ENCODE results near the gene ORC3.
"Not testable (repeated sequence)": the region's sequence is repeated elsewhere in the genome, so short reads cannot be mapped to it uniquely, and the experiment has no call there.

The ORC3 gene

DNA sequence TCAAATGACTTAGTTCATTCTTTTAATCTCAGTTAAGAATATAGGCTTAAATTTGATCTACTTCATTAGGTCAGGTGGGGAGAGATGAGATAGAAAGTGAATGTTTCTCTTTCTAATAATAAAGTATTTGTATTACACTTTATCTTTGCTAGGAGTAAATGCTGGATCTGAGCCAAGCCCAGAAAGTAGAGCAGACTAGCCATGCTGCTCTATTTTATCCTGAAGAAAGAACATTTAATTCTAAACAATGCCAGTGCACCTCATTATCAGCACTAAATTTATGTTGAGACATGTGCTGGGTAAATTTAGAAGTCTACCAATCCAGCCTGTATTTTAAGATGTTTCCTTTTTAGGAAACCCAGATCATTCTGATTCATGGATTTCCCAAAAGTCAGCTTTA is 68.6 kb downstream of the ORC3 start:
- FAIRE-seq = no peak

DNA sequence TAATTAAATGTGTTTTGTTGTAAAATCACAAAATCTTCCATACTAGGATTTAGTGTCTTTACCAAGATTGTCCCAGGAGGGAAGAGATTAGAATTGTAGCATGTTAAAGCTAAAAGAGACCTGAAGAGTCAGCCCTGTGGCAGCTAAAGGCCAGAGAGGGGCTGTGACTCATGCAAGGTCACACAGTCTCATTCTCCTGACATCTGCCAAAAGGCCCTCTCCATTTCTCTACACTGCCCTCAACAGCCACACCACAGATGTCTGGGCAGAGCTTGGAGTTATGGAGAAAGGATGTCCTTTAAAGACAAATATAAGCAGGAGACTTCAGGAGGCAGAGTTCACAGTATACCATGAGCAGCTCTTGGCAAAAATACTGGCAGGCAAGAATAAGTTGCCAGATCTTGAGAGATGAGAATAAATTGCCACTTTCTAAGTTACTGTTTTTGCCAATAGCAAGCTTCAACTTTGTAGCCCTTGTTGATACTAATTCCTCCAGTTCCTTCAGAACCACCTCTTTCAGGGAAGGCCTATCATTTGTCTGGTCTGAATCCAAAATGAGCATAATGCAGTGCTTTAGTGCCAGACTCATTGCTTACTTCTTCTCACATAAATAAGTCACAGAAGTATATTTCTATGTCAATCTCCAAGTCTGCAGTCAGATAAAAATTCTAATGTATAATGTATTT is 70.4 kb downstream of the ORC3 start:
- no peak for DNase-seq (ENCODE audit: low spot score)
- no peak for FAIRE-seq

More for the DNA sequence above, 68.6 kb downstream of the ORC3 start:
- no peak for DNase-seq (ENCODE audit: low spot score)

DNA sequence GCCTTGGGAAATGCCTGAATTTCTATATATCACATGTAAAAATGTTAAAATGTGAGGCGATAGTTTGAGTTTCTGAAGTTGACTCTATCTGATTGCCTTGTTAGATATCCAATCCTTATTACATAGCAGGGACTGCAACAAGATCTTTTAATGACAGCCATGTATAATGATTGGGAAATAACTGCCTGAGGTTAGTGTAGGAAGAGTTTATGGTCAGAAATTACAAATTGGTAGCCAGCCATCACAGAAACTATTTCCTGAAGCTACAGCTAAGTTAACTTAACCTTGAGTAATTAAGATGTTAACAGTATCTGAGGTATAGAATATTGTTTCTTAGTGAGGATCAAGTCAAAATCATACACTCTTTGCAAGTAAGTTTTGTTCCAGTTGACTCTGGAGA is 71.1 kb downstream of the ORC3 start:
- no peak for DNase-seq (ENCODE audit: low spot score)
- no peak for FAIRE-seq

- FAIRE-seq (no peak), DNase-seq (ENCODE audit: low spot score) (no peak)
Observed at GRCh38 chr6:87661503-87661902, 71.6 kb downstream of the ORC3 start.

DNA sequence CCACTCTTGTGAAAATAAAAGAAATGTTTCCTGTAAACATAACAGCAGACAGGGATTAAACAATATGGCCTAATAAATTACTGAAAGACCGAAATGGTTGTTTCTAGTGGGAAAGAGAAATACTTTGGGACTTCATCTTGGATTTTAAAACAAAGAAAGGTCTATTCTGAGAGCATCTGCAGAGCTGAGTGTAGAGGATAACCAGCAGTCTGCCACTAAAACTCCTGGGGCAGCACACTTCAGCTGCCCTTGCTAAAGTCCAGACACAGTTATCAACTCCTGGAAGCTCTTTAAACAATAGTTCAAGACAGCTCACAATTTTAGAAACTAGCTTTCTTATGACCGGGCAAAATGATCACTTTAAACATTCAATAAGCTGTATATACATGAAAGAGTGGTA is 73.5 kb downstream of the ORC3 start:
- DNase-seq (ENCODE audit: low spot score) (no peak), FAIRE-seq (no peak)

DNA sequence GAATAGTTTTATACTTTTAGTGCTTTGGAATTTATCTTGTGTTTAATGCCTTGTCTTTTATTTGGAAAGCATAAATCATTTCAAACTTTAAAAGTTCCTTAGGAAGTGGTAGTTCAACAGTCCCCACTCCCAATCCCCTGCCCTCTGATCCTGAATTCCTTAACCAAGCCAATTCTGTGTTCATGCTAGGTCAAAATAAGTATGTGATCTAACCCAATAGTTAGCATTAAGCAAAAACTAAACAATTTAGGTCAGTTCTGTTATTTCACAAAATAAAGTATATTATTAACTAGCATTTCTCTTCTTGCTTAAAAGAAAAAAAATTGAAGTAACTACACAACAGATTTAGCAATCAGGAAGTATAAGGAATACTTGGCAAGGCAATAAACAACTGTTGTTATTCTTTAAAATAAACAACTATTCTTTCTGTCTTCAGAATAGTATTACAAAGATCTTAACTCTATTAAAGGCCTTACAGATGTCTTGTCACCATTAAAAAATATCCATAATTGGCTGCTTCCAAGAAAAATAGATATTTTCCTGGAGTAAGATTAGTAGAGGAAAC is 75.1 kb downstream of the ORC3 start:
- no peak for DNase-seq (ENCODE audit: low spot score)
- FAIRE-seq = no peak

DNA sequence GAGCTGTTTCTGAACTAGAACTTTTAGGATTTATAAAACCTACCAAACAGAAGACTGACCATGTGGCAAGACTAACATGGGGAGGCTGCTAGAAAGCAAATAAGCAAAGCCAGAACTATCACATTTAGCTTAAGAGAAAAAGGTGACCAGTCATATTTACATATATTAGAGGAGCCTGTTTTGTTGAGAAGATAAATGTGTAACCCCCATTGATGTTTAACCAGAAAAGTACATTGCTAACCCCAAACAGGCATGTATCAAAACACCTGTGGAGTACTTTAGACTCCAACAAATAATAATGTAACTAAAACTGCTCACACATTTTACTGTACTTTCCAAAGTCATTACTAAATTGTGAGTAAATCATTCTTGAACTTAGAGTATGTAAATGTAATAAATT is 77.1 kb downstream of the ORC3 start:
- FAIRE-seq (no peak), DNase-seq (ENCODE audit: low spot score) (no peak)

DNA sequence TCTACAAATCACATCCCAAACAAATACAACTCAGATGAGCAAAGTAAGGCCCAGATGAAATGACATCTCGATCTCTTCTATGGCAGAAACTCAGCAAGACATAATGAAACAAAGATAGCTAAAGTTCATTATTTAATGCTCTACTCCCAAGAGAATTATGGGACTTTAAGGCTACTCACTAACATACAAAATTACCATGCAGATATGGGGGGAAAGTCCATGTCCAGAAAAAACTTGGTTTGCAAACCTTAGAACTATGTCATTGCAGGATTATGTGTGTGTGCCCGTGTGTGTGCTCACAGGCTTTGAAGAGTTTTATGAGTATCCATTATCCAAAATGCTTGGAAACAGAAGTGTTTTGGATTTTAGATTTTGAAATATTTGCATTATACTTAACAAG is 78.1 kb downstream of the ORC3 start:
- no peak for FAIRE-seq
- no peak for DNase-seq (ENCODE audit: low spot score)

- no peak for DNase-seq (ENCODE audit: low spot score)
- no peak for FAIRE-seq
Observed at GRCh38 chr6:87669051-87669450, 79.1 kb downstream of the ORC3 start.

DNA sequence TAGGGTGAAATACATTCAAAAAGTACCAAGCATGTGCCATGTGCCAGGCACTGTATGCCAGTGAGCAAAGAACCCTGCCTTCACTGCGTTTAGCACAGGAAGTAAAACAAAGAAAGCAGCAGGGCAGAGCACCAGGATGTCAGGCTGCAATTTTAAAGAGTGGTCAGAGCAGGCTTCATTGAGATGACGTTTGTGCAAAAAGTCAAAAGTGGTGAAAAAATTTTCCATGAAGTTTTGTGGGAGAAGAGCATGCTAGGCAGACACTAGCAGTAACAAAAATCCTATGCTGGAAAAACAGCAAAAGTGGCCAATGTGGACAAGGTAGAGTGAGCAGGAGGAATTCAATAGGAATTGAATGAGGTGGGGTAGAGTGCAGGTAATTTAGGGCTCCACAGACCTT is 80.8 kb downstream of the ORC3 start:
- FAIRE-seq (no peak), DNase-seq (ENCODE audit: low spot score) (no peak)

GRCh38 chr6:87671555-87672029 is 81.7 kb downstream of the ORC3 start:
- DNase-seq (ENCODE audit: low spot score) (no peak), FAIRE-seq (no peak)

GRCh38 chr6:87672641-87673040 is 82.7 kb downstream of the ORC3 start:
- FAIRE-seq (no peak), DNase-seq (ENCODE audit: low spot score) (no peak)

- FAIRE-seq (no peak), DNase-seq (ENCODE audit: low spot score) (no peak)
Observed at GRCh38 chr6:87673237-87673636, 83.3 kb downstream of the ORC3 start.

GRCh38 chr6:87674290-87674689 is 84.4 kb downstream of the ORC3 start:
- no peak for FAIRE-seq

GRCh38 chr6:87675004-87675681 is 85.2 kb downstream of the ORC3 start:
- DNase-seq (ENCODE audit: low spot score) (no peak), FAIRE-seq (no peak)

More at GRCh38 chr6:87674290-87674689, 84.4 kb downstream of the ORC3 start:
- DNase-seq (ENCODE audit: low spot score) = no peak

GRCh38 chr6:87682310-87682709 is 92.4 kb downstream of the ORC3 start:
- no peak for DNase-seq (ENCODE audit: low spot score)
- no peak for FAIRE-seq

DNA sequence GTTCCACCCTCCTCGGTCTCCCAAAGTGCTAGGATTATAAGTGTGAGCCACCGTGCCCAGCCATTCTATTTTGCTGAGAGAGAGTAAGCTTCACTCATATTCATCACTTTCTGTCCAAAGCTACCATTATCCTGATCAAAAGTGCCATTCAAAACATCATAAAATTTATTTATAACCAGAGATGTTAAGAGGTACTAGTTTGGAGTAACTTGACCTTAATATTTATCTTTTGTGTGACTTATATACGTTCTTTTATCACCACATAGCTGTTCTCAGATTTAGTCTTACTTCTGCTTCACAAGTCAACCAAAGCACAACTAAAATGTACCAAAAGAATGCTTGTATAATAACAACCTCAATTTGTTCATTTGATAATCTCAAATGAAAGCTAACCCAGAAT is 94.0 kb downstream of the ORC3 start:
- no peak for DNase-seq (ENCODE audit: low spot score)
- FAIRE-seq = no peak

GRCh38 chr6:87684895-87685654 is 95.1 kb downstream of the ORC3 start:
- FAIRE-seq = no peak
- no peak for DNase-seq (ENCODE audit: low spot score)

- not testable (repeated sequence) for DNase-seq (ENCODE audit: low spot score); FAIRE-seq
Observed at GRCh38 chr6:87686636-87687205, 96.8 kb downstream of the ORC3 start.

DNA sequence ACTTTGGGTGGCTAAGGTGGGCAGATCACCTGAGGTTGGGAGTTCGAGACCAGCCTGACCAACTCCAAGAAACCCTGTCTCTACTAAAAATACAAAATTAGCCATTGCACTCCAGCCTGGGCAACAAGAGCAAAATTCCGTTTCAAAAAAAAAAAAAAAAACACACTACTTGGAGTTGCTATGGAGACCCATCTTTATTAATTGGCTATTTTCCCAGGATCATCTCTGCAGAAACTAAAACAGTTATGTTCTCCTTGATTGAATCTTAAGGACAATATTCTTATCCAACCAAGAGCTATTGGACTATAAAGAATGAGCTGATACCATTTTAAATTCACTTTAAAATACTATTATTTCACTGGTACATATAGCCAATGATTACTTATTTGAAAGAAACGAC is 97.4 kb downstream of the ORC3 start:
- FAIRE-seq (no peak), DNase-seq (ENCODE audit: low spot score) (no peak)

DNA sequence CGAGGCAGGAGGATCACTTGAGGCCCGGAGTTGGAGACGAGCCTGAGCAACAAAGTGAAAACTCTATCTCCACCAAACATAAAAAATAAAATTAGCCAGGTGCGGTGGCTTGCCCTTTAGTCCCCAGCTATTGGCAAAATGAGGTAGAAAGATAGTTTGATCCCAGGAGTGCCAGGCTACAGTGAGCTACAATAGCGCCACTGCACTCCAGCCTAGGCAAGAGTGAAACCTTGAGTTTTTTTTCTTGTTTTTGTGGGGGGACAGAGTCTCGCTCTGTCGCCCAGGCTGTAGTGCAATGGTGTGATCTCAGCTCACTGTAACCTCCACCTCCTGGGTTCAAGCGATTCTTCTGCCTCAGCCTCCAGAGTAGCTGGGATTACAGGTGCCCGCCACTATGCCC is 98.0 kb downstream of the ORC3 start:
- not testable (repeated sequence) for FAIRE-seq; DNase-seq (ENCODE audit: low spot score)

- FAIRE-seq = no peak
Observed at GRCh38 chr6:87690441-87690840, 100.5 kb downstream of the ORC3 start.

More at GRCh38 chr6:87690441-87690840, 100.5 kb downstream of the ORC3 start:
- DNase-seq (ENCODE audit: low spot score) = no peak

Measured in urothelium cell line (cell line).